HG02840 (cell line): ENCODE results near the gene DRP2.
"Not testable (repeated sequence)": the region's sequence is repeated elsewhere in the genome, so short reads cannot be mapped to it uniquely, and the experiment has no call there.

Source experiments
- ATAC-seq: cut with Tn5 transposase; IDR thresholded peaks from one replicate; pipeline ENCODE4 v1.9.1; 2021; ENCODE audit warnings: mild to moderate bottlenecking, moderate library complexity, moderate number of reproducible peaks; ENCODE audit not compliant: unreplicated experiment, low FRiP score

DRP2 gene

DNA sequence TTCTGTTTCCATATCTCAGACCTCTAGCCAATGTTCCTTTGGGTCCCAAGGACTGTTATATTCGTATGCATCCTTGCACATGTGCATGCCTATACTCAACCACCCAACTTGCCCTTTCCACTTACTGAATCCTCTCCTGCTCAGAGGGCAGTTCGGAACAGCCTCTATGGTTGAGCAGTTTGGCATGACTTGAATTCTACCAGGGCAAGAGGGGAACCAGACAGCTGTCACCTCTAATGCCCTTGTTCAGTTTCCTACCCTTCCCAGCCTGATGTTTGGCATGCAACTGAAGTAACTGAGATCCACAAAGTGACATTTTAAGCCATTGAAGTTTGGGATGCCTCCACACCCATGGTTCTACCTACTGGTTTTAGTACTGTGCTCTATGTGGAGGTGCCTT lies 17.5 kb downstream of the DRP2 start:
- ATAC-seq: no peak

DNA sequence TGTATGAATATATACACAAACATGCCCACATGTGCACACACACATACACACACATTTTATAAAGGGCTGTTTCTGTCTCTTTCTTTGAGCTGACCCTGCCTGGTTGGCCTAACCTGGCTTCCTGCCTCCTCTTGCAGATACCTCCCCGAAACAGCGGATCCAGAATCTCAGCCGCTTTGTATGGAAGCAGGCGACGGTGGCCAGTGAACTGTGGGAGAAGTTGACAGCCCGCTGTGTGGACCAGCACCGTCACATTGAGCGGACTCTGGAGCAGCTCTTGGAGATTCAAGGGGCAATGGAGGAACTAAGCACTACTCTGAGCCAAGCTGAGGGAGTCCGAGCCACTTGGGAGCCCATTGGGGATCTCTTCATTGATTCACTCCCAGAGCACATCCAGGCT lies 21.9 kb downstream of the DRP2 start:
- no peak for ATAC-seq

DNA sequence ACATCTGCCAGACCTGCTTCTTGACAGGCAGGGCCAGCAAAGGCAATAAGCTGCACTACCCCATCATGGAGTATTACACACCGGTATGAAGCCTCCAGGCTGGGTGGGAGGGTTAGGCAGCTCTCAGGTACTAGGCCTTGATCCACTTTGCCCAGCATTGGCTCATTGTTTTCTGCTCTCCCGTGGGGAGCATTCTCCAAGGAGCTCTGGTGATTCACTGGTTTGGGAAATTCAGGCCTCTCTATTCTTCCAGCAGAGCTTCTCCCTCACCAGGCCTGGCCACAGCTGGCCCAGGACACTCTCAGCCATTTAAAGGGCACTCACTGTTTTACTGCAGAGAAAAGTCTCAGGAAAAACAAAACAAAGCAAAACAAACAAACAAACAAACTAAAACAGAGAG lies 33.0 kb downstream of the DRP2 start:
- ATAC-seq: no peak

DNA sequence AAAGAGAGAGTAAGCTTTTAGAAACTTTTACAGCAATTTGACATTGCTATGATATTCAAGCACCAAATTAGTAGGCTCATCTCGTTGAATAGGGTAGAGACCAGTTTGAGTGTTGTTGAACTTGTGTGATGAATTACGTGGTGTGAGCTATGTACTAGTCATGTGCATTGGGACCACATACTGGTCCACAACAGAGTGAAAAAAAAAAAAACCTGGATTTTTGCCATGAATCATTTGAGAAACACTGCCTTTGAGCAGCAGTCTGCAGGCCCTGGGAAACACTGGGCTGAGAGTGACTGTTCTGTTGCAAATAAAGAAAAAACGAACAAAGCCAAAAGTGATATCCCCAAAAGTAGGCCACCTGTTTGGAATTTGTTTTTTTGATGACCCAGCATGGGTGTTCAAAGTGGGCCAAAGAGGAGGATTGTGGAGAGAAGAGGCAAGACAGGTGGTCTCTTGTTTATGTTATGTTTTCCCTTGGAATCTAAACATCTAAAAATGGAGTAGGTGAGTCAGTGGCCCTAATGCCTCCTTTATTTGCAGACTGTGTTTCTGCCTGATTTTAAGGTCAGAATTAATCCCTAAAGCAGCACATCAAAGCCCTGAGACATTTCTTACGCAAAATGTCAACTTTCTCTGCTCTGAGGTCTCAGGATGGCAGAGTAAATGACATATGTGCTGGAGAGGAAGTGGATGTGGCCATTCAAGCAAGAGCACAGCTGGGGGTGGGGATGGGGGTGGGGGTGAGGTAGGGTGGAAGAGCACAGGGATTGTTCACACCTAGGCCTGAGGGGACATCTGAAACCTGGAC lies 38.1 kb downstream of the DRP2 start:
- ATAC-seq: no peak

DNA sequence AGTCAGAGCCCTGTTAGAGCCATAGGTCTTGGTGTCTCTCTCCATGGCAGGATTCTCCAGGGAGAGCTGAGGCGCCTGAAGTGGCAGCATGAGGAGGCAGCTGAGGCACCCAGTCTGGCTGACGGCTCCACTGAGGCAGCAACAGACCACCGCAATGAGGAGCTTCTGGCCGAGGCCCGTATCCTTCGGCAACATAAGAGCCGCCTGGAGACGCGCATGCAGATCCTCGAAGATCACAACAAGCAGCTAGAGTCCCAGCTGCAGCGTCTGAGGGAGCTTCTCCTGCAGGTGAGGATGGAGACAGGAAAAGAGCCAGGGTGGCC lies 38.6 kb downstream of the DRP2 start:
- no peak for ATAC-seq

DNA sequence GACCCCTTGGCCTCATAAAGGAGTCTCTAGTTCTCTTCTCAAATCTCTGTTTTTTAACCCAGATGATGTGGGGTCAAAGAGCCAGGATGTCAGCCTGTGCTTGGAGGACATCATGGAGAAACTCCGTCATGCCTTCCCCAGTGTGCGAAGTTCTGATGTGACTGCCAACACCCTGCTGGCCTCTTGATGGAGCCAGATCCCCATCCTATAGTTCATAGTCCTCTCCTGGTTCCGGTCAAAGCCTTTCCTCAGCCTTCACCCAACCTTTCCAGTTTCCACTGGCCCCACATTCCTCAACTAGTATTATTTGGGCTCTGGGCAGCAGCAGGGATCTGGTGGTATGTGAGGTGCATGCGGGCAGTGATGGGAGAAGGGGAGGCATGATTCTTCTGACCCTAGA lies 40.8 kb downstream of the DRP2 start:
- ATAC-seq: no peak

DNA sequence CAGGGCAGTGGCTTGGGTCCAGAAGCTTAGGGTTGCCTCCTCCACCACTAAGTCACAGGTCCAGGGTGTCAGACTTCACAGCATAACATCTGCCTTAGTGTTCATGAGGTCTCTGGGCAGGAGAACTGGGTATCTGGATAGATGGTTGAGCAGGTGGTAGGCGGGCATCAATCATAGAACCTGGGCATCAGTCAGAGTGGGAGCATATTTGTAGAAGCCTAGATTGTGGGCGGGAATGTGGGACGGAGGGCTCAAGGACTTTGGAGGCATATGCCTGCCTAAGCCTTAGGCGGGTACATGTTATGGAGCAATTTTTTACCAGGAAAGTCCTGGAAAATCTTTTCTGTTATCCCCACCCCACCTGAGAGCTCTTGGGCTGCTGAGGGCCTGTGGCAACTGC lies 43.0 kb downstream of the DRP2 start:
- no peak for ATAC-seq

DNA sequence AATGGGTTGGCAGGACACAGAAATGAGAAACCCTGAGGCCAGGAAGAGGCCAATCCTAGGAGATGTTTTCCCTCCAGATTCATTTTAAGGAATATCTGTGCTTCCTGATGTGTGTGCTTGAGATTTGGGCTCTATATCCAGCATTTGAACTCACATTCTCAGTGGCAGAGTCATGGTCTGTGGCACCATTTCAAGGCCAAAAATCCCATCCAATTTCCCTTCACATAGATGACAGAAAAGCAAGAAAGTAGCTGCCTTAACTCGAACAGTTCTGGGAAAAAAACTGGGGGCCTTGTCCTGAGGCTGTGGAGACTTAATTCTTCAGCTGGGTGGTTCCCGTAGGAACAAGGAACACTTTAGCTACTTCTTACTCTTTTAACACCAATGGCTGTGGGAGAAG lies 44.2 kb downstream of the DRP2 start:
- ATAC-seq: no peak

DNA sequence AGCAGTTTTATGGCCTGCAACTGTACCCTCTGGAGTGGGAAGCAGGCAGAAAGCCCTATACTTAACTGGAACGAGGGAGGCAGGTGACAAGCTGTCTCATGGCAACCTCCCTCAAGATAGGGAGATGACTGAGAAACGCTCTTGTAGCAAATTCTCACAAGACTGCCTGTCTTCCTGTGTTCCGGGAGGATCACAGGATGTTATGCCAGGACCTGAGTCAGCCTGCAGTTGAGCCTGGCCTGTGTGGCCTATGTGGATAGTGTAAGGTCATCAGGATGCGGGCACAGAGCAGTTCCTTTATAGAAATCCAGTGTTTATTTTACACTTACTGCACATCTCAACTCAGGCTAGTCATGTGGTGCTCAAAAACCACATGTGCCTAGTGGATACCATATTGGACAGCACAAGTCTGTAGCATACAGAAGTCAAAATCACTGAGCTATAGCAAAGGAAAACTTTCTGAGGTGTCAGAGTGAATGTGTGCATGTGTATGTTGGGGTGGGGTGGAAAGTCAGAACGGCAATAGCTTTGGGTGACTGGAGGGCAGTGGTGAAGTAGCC lies 46.4 kb downstream of the DRP2 start:
- ATAC-seq: no peak

DNA sequence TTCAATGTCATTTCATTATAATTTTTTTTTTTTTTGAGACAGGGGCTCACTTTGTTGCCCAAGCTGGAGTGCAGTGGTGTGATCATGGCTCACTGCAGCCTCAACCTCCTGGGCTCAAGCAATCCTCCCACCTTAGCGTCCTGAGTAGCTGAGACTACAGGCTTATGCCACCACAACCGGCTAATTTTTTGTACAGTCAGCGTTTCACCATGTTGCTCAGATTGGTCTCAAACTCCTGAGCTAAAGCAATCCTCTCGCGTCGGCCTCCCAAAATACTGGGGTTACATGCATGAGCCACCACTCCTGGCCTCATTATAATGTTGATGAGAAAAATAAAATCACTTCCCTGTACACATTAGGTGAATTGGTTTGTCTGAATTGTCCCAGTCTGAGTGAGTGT lies 54.6 kb downstream of the DRP2 start:
- no peak for ATAC-seq

DNA sequence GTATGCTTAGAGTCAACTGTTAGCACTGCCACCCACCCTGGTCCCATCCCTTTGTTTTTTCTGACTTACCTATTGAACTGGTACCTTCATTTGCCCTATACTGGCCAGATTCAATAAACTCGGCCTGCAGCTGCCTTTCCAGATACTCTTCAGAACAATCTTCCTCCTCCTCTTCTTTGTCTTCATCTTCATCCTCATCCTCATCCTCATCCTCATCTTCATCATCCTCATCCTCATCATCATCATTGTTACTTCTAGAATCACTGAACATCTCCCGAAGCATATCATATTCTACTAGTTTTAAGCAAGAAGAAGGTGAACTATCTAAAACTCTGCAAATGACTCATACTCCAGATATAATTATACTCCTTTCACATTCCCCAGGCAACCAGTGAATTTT lies 56.7 kb downstream of the DRP2 start:
- ATAC-seq: no peak

DNA sequence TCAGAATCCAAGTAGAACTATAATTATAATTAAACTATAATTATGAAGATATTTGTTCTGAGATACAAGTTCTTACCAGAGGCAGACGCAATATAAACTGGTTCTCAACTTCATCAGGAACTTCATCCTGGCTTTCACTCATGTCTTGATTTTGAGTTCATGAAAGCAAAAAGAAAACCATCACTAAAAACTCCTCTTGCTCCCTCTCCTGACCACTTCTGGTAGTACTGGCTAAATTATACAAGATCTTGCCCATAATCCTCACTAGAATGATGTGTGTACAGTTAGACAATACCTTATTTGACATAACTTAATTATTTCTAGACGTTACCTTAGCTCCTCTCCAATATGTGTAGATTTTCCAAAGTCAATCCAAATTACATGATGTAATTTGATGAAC lies 67.8 kb downstream of the DRP2 start:
- ATAC-seq: no peak

DNA sequence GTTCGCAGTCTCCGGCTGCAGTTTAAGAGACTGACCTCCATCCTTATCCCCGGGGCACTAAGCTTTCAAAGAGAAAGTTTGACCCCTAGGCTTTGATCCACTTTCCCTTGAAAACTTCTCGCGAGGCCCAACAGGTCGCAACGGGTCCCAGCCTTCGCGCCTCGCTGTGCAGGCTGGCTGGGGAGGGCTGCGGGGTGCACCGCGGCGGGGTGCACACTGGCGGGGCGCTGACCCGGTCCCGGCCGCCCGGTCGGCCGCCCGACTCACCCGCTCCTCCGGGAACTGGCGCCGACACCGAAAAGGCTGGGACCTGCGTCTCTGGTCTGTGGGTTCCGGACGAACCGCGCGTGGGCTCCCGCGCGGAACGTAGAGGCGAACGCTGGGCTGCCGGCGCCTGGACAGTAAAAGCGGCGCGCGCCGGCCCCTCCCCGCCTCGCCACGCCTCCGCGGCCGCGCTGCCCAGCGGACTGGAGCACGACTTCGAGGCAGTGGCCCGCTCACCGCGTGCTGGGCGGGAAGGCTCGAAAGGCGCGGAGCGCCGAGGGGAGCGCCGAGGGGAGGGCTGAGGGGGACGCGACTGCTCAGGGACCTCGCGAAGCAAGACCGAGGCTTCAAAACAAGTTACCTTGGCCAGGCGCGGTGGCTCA lies 71.5 kb downstream of the DRP2 start, which contains the start of gene TAF7L:
Gene TAF7L (minus strand): TSS at position 378 of the 647 bp plus-strand sequence. CDS start 3,791 bp downstream, outside the sequence.
- no peak for ATAC-seq

DNA sequence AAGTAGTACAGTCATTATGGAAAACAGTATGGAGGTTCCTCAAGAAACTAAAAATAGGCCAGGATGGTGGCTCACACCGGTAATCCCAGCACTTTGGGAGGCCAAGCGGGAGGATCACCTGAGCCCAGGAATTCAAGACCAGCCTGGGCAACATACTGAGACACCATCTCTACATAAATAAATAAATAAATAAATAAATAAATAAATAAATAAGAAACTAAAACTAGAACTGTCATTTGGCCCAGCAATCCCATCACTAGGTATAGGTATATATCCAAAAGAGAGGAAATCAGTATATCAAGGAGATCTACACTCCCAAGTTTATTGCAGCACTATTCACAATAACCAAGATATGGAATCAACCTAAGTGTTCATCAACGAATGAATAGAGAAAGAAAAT lies 76.0 kb downstream of the DRP2 start:
- not testable (repeated sequence) for ATAC-seq

DNA sequence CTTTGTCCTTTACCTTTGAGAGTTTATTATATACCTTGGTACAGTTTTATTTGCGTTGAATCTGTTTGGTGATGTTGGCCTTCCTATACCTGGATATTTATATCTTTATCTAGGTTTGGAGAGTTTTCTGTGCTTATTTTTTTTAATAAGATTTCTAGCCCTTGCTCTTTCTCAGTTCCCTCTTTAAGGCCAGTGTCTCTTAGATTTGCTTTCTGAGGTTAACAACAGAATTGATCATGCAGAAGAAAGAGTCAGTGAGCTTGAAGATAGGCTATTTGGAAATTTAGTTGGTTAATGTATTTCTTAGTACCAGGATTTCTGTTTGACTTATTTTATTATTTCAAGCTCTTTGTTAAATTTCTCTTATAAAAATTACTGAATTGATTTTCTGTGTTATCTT lies 84.2 kb downstream of the DRP2 start:
- no peak for ATAC-seq
